Keratinocyte (primary cell): ENCODE measurements around the gene ANO3.

Source experiments
- CTCF ChIP-seq, 3 experiments: IDR thresholded peaks in 1 of 3; conservative IDR thresholded peaks in 1 of 3; optimal IDR thresholded peaks in 1 of 3; 2 replicates in 2 of 3; 3 replicates in 1 of 3; pipeline versions ENCODE3 to v1.5.1; 2011; ENCODE audit warnings: low read length in 3 of 3, mild to moderate bottlenecking in 3 of 3, moderate library complexity in 2 of 3, control low read depth in 1 of 3, inconsistent platforms in 1 of 3; ENCODE audit not compliant: insufficient read depth in 2 of 3; ENCODE audit errors: extremely low read depth in 1 of 3
- EZH2 ChIP-seq: IDR thresholded peaks from one replicate; pipeline ENCODE4 v1.6.1; 2012; ENCODE audit warnings: inconsistent platforms, mild to moderate bottlenecking, low read length, moderate library complexity

GRCh38 chr11:26510164-26510563, 178.2 kb downstream of the ANO3 start:
- TF ChIP-seq CTCF (optimal IDR thresholded peaks at IDR 0.05 in 1 of 3, IDR thresholded peaks at IDR 0.05 in 1 of 3, conservative IDR thresholded peaks at IDR 0.05 in 1 of 3; ENCODE audit: extremely low read depth in 1 of 3, insufficient read depth in 2 of 3, low read length in 3 of 3) (no peak), EZH2 (no peak)
